RWPE1 (cell line): ENCODE measurements around the gene IFNA16.
"Not testable (repeated sequence)": the region's sequence is repeated elsewhere in the genome, so short reads cannot be mapped to it uniquely, and the experiment has no call there.

Source experiments
- CTCF ChIA-PET: fragments of 350-600 bp; sonication (Branson Sonifier 250); formaldehyde crosslinking; extraction: SDS; loops from one replicate; lab custom pipeline; 2021; lab: Yijun Ruan, JAX
- POLR2A ChIA-PET: fragments of 400-600 bp; formaldehyde crosslinking; extraction: SDS; loops from one replicate; lab custom pipeline; 2020; ENCODE audit warnings: antibody characterized with exemption; ENCODE audit not compliant: low non-redundant PET; lab: Yijun Ruan, JAX
- DNase-seq: peaks from one replicate; pipeline ENCODE4 v3.0.0; 2012; ENCODE audit warnings: low spot score
- H3K27ac ChIP-seq: fragments of 450-650 bp; 2 replicates; pipeline ENCODE4 v1.5.1; 2017
- CTCF ChIP-seq: fragments of 450-650 bp; conservative IDR thresholded peaks from 2 replicates; pipeline ENCODE4 v1.5.1; 2017; ENCODE audit warnings: low read depth, mild to moderate bottlenecking

Gene IFNA16

DNA sequence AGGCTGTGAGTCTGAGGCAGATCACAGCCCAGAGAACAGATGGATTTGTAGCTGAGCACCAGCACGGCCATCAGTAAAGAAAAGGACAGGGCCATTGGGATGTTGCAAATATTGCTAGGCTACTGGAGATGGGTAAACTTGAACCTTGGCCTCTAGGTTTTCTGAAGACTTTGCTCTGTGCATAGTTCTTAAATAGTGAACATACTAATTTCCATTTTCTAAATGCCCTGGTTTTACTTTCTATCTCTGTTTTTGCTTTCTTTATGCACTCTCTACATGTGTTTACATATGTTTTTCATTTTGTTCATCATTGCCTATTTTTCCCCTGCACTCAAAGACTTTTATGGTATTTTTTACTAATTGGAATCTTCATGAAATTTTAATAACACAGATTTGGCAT lies at the start of gene IFNA16:
IFNA16 (minus strand) TSS at position 101 of the 400 bp plus-strand sequence; CDS start at position 95, 6 bp downstream.
- H3K27ac ChIP-seq, DNase-seq, POLR2A ChIA-PET, CTCF ChIA-PET: not testable (repeated sequence)

DNA sequence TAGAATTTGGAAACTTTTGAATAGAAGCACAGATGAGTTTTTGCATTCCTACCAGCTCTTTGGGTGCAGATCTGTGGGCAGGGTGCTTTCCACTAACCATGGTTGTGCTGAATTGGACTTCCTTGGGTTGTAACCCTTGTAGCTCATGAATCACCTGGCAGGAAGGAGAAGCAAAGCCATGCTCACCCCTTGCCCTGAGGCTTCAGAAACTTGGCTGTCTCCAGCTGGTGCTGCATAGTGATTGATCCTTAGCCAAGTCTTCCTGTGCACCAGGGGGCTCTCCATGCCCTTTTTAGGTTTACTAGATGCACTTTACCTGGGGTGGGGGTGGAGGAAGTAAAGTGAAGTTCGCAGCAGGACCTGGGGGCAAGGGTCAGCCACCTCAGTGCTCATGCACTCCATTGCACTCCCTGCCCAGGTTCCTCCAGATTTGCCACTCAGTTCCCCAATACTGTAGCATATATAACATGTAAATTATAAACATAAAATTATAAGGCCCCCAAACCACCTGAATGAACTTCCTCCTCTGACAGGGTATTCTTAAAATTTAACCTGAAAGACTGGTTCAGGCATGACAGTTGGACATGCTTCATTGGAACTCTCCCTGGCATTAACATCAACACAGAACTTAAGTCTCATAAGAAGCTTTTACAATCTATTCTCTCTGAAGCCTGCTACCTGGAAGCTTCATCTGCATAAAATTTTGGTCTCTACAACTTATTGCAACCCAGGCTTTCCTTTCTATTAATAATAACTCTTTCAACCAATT lies 48.5 kb upstream of the IFNA16 start:
- no peak overlapping the region for H3K27ac ChIP-seq
- no peak for DNase-seq
- POLR2A ChIA-PET = no interaction called here
- no peak for TF ChIP-seq CTCF
- CTCF ChIA-PET = interaction anchor here (0.6 to 1.4 kb wide), 4 partner anchors 12 to 131 kb away, joined by 3 to 5 read pairs (median 4); no protein-coding TSS in a partner anchor

GRCh38 chr9:21255538-21256212 lies 38.6 kb upstream of the IFNA16 start:
- no peak for DNase-seq
- CTCF ChIA-PET = no interaction called here
- POLR2A ChIA-PET = no interaction called here
- H3K27ac ChIP-seq = no peak overlapping the region
- no peak for TF ChIP-seq CTCF

DNA sequence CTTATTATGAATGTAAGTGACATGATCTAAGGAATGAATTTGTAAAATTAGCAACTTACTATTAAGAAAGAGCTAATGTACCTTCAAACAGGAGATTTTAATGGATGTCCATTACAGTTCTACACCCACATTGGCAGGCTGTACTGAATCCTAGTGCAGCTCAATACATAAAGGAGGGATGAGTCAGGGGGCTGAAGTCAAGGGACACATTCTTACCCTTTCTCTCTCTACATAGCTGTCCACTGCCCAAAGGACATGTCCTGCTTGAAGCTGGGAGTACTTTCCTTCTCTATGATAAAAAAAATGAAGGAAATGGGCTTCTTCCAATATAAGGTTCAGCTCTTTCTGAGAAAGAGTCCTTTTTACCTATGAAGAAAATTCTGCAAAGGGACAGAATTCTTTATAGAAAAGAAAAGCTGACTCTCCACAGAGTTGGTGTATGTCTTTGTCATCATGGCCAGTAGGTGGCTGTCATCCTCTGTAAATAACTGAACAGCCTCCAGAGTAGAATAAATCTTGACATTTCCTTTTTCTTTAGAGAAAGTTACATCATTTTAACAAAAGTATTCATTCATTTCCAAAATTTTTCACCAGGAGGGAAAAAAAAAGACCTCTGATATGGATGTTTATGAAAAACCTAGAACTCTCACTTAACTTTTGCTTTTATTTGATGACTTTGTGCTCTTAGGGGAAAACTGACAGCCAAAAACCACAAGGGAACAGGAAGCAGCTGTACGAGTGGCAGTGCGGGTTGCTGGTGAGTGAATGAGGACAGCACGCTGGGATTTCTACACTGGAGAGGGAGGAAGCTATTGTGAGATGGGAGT lies 35.8 kb upstream of the IFNA16 start:
- peak; percentile 46 for DNase-seq
- ChIA-PET CTCF (interaction anchor here (0.5 to 1.9 kb wide), 23 partner anchors 9 to 1071 kb away, joined by 3 to 12 read pairs (median 4); partner anchors contain the start of gene IFNA14), POLR2A (no interaction called here)
- peak; percentile 79 for TF ChIP-seq CTCF
- no peak overlapping the region for H3K27ac ChIP-seq

- ChIA-PET POLR2A (no interaction called here), CTCF (interaction anchor here (0.7 to 1.3 kb wide), 2 partner anchors 57 to 545 kb away, joined by 3 read pairs; no protein-coding TSS in a partner anchor)
- no peak for TF ChIP-seq CTCF
- no peak overlapping the region for H3K27ac ChIP-seq
- DNase-seq = no peak
Measured at GRCh38 chr9:21251638-21252037, 34.5 kb upstream of the IFNA16 start.

DNA sequence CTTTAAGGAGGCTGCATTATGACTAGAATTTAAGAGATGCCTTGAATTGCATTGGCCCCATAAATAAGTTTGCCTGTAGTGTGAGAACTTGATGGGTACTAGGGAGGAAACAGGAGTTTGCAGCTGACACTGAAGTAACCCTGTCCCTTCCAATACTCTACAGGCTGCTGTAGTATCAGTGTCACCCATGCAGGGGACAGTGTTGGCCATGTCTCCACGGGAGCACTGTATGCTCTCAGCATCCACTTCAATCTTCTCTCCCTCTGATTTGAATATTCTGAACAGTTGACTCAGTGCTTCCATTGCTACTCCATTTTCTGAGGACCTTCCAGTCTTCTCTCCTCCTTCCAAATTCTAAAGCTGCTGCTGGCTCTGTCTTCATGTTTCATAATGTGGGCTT lies 34.1 kb upstream of the IFNA16 start:
- CTCF ChIA-PET = interaction anchor here (1.3 kb wide), 1 partner anchor 56 kb away, joined by 3 read pairs; no protein-coding TSS in a partner anchor
- TF ChIP-seq CTCF = no peak
- no peak overlapping the region for H3K27ac ChIP-seq
- POLR2A ChIA-PET = no interaction called here
- no peak for DNase-seq
